DND-41 (cell line): ENCODE measurements around the gene CYB5A.

ENCODE experiments used
- EZH2 ChIP-seq: IDR thresholded peaks from 3 replicates; pipeline ENCODE4 v1.6.1; 2012; ENCODE audit warnings: borderline replicate concordance, low read depth, mild to moderate bottlenecking, moderate library complexity, low read length, inconsistent platforms; ENCODE audit not compliant: severe bottlenecking
- TF ChIP-seq, protein P1 (sequence below): IDR thresholded peaks from 2 replicates; pipeline ENCODE4 v1.5.1; 2012; ENCODE audit warnings: borderline replicate concordance, low read length, moderate library complexity, mild to moderate bottlenecking; ENCODE audit not compliant: poor library complexity, severe bottlenecking; ENCODE audit errors: extremely low read depth

DNA sequence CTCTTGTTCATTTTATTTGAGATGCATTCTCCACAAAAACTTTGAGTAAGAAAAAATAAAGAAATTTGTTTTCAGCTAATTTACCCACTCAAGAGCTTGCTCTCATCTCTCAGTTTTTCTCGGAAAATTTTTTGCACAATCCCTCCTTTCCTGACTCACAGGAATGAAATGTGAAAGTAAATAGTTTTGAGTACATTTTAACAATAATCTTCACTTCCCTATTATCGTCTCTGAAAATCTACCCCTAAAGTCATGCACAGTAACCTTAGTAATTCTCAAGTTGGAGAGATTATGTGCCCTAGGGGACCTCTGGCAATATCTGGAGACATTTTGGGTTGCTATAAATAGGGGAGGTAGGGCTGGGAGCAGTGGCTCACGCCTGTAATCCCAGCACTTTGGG lies 2.6 kb downstream of the CYB5A start:
- TF ChIP-seq, protein P1, sequence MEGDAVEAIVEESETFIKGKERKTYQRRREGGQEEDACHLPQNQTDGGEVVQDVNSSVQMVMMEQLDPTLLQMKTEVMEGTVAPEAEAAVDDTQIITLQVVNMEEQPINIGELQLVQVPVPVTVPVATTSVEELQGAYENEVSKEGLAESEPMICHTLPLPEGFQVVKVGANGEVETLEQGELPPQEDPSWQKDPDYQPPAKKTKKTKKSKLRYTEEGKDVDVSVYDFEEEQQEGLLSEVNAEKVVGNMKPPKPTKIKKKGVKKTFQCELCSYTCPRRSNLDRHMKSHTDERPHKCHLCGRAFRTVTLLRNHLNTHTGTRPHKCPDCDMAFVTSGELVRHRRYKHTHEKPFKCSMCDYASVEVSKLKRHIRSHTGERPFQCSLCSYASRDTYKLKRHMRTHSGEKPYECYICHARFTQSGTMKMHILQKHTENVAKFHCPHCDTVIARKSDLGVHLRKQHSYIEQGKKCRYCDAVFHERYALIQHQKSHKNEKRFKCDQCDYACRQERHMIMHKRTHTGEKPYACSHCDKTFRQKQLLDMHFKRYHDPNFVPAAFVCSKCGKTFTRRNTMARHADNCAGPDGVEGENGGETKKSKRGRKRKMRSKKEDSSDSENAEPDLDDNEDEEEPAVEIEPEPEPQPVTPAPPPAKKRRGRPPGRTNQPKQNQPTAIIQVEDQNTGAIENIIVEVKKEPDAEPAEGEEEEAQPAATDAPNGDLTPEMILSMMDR, result no peak
- TF ChIP-seq EZH2, result no peak
